Neural progenitor cell (in vitro differentiated cells): Measurements from ENCODE around the gene SAMMSON. TPM values are rescaled to one million over a fixed set of nuclear protein-coding genes. Genes with fewer than 3 reads are reported as not detected.

ENCODE experiments used
- DNase-seq: peaks from one replicate; pipeline ENCODE4 v3.0.0-alpha.2; 2016; ENCODE audit warnings: low spot score
- H2AFZ ChIP-seq: fragments of 200-600 bp; sonication (generic); replicated peaks from 2 replicates; pipeline ENCODE4 v1.6.1; 2016; ENCODE audit warnings: antibody characterized with exemption
- H3F3A ChIP-seq: fragments of 200-600 bp; sonication (generic); 2 replicates; pipeline ENCODE4 v1.6.1; 2016; ENCODE audit warnings: antibody characterized with exemption, low read depth
- H3K27ac ChIP-seq: fragments of 200-600 bp; sonication (generic); 2 replicates; pipeline ENCODE4 v1.5.1; 2016; ENCODE audit warnings: mild to moderate bottlenecking
- H3K27me3 ChIP-seq: fragments of 200-600 bp; sonication (generic); 2 replicates; pipeline ENCODE4 v1.6.1; 2016; ENCODE audit warnings: mild to moderate bottlenecking, moderate library complexity
- H3K36me3 ChIP-seq: fragments of 200-600 bp; sonication (generic); 2 replicates; pipeline ENCODE4 v1.5.1; 2016
- H3K4me1 ChIP-seq: fragments of 200-600 bp; sonication (generic); 2 replicates; pipeline ENCODE4 v1.6.1; 2016; ENCODE audit warnings: mixed run types
- H3K4me2 ChIP-seq: fragments of 200-600 bp; sonication (generic); 2 replicates; pipeline ENCODE4 v1.6.1; 2016
- H3K4me3 ChIP-seq: fragments of 200-600 bp; sonication (generic); 2 replicates; pipeline ENCODE4 v1.5.1; 2016
- H3K79me2 ChIP-seq: fragments of 200-600 bp; sonication (generic); 2 replicates; pipeline ENCODE4 v1.6.1; 2016; ENCODE audit warnings: low read depth
- H3K9ac ChIP-seq: fragments of 200-600 bp; sonication (generic); 2 replicates; pipeline ENCODE4 v1.6.1; 2016
- H3K9me3 ChIP-seq: fragments of 200-600 bp; sonication (generic); 2 replicates; pipeline ENCODE4 v1.5.1; 2016; ENCODE audit warnings: low read depth
- H4K20me1 ChIP-seq: fragments of 200-600 bp; sonication (generic); 2 replicates; pipeline ENCODE4 v1.6.1; 2016; ENCODE audit warnings: low read depth
- H3K27ac Mint-ChIP-seq: 3 replicates; pipeline ENCODE4 v1.8.0; 2021; ENCODE audit warnings: mixed read lengths
- H3K27me3 Mint-ChIP-seq: 2 replicates; pipeline ENCODE4 v1.8.0; 2022; ENCODE audit warnings: low read depth, mild to moderate bottlenecking, inconsistent platforms, moderate library complexity, mixed read lengths; ENCODE audit not compliant: insufficient read depth
- H3K36me3 Mint-ChIP-seq: 3 replicates; pipeline ENCODE4 v1.8.0; 2021; ENCODE audit warnings: mixed read lengths
- H3K4me1 Mint-ChIP-seq: 3 replicates; pipeline ENCODE4 v1.8.0; 2021; ENCODE audit warnings: mixed read lengths
- H3K4me3 Mint-ChIP-seq: 3 replicates; pipeline ENCODE4 v1.8.0; 2021; ENCODE audit warnings: mild to moderate bottlenecking, moderate library complexity, mixed read lengths
- H3K9me3 Mint-ChIP-seq: 3 replicates; pipeline ENCODE4 v1.8.0; 2020; ENCODE audit warnings: mixed read lengths
- CTCF ChIP-seq: fragments of 200-600 bp; sonication (generic); IDR thresholded peaks from 2 replicates; pipeline ENCODE4 v1.5.1; 2017; ENCODE audit warnings: antibody characterized with exemption, mild to moderate bottlenecking
- EZH2 ChIP-seq: fragments of 200-600 bp; sonication (generic); IDR thresholded peaks from 2 replicates; pipeline ENCODE4 v1.6.1; 2017; ENCODE audit warnings: antibody characterized with exemption, mild to moderate bottlenecking, moderate library complexity
- EZH2phosphoT487 ChIP-seq: fragments of 200-600 bp; sonication (generic); IDR thresholded peaks from 2 replicates; pipeline ENCODE4 v1.6.1; 2017; ENCODE audit warnings: antibody characterized with exemption
- total RNA-seq: library from RNA; depleted of rRNA; stranded (reverse); fragments of >200 nt; gene quantifications from 2 replicates; pipeline ENCODE4 v1.2.3, GENCODE V29; 2015; ENCODE audit warnings: low replicate concordance

SAMMSON gene
- total RNA-seq, 1 donor from 2014 or later = not detected

- H3K27me3 ChIP-seq = no peaks in the 10 kb centered on the region
These were observed 109.0 kb downstream of the SAMMSON start for GRCh38 chr3:70108546-70108945.

GRCh38 chr3:70110066-70110465 lies 110.5 kb downstream of the SAMMSON start:
- no peak overlapping the region for H3K4me3 Mint-ChIP-seq

More at GRCh38 chr3:70108546-70108945, 109.0 kb downstream of the SAMMSON start:
- H3K4me2 ChIP-seq = no peak overlapping the region
- H3K27ac ChIP-seq = no peak overlapping the region
- H3K36me3 ChIP-seq = no peaks in the 10 kb centered on the region
- Mint-ChIP-seq H3K4me1 (no peaks in the 10 kb centered on the region), H3K27ac (no peak overlapping the region), H3K9me3 (no peaks in the 10 kb centered on the region), H3K4me3 (no peak overlapping the region), H3K36me3 (no peaks in the 10 kb centered on the region), H3K27me3 (peaks cover 2% of the 10 kb centered on the region)
- no peak overlapping the region for H3K9ac ChIP-seq
- H4K20me1 ChIP-seq = no peaks in the 10 kb centered on the region
- H3K4me1 ChIP-seq = no peaks in the 10 kb centered on the region
- H3K79me2 ChIP-seq = no peaks in the 10 kb centered on the region
- H3F3A ChIP-seq = no peaks in the 10 kb centered on the region
- H3K9me3 ChIP-seq = no peaks in the 10 kb centered on the region
- peak; percentile 45 for DNase-seq
- TF ChIP-seq EZH2 = no peak
- no peak for TF ChIP-seq CTCF
- no peak for TF ChIP-seq EZH2phosphoT487
- H2AFZ ChIP-seq = no peak overlapping the region
- H3K4me3 ChIP-seq = no peak overlapping the region

GRCh38 chr3:70111411-70111810 lies 111.9 kb downstream of the SAMMSON start:
- no peak overlapping the region for H2AFZ ChIP-seq
- Mint-ChIP-seq H3K4me1 (no peaks in the 10 kb centered on the region), H3K9me3 (no peaks in the 10 kb centered on the region), H3K36me3 (no peaks in the 10 kb centered on the region), H3K27ac (no peak overlapping the region), H3K4me3 (no peak overlapping the region), H3K27me3 (peaks cover 2% of the 10 kb centered on the region)
- H3K79me2 ChIP-seq = no peaks in the 10 kb centered on the region
- no peak for DNase-seq
- no peaks in the 10 kb centered on the region for H4K20me1 ChIP-seq
- H3F3A ChIP-seq = no peaks in the 10 kb centered on the region
- no peaks in the 10 kb centered on the region for H3K27me3 ChIP-seq
- no peak overlapping the region for H3K27ac ChIP-seq
- no peak overlapping the region for H3K4me2 ChIP-seq
- H3K4me1 ChIP-seq = no peaks in the 10 kb centered on the region
- no peak overlapping the region for H3K9ac ChIP-seq
- H3K36me3 ChIP-seq = no peaks in the 10 kb centered on the region
- no peaks in the 10 kb centered on the region for H3K9me3 ChIP-seq
- TF ChIP-seq EZH2 (no peak), EZH2phosphoT487 (no peak), CTCF (no peak)
- H3K4me3 ChIP-seq = no peak overlapping the region

More at GRCh38 chr3:70110066-70110465, 110.5 kb downstream of the SAMMSON start:
- no peaks in the 10 kb centered on the region for H3K4me1 Mint-ChIP-seq
- Histone ChIP-seq H3K4me1 (no peaks in the 10 kb centered on the region), H3K9ac (no peak overlapping the region), H3F3A (no peaks in the 10 kb centered on the region), H4K20me1 (no peaks in the 10 kb centered on the region), H3K27me3 (no peaks in the 10 kb centered on the region), H3K4me2 (no peak overlapping the region), H3K36me3 (no peaks in the 10 kb centered on the region), H2AFZ (no peak overlapping the region), H3K9me3 (no peaks in the 10 kb centered on the region), H3K27ac (no peak overlapping the region), H3K4me3 (no peak overlapping the region), H3K79me2 (no peaks in the 10 kb centered on the region)
- TF ChIP-seq CTCF (no peak), EZH2 (no peak), EZH2phosphoT487 (no peak)
- no peaks in the 10 kb centered on the region for H3K9me3 Mint-ChIP-seq
- no peak overlapping the region for H3K27ac Mint-ChIP-seq
- peaks cover 2% of the 10 kb centered on the region for H3K27me3 Mint-ChIP-seq
- DNase-seq = no peak
- H3K36me3 Mint-ChIP-seq = no peaks in the 10 kb centered on the region
